GM23338 (cell line): Measurements from ENCODE around the gene ASZ1. TPM values are rescaled to one million over a fixed set of nuclear protein-coding genes. Genes with fewer than 3 reads are reported as not detected.

Experiments
- ATAC-seq: fragments of 200-7000 bp; cut with Tn5 transposase; 3 replicates; pipeline ENCODE4 v1.9.1; 2020
- DNase-seq: peaks from one replicate; pipeline ENCODE4 v3.0.0-alpha.2; 2015; ENCODE audit warnings: low spot score
- H2AFZ ChIP-seq: fragments of 200-600 bp; sonication (generic); 2 replicates; pipeline ENCODE4 v1.8.0; 2016; ENCODE audit warnings: antibody characterized with exemption, mild to moderate bottlenecking, moderate library complexity
- H3F3A ChIP-seq: fragments of 200-600 bp; sonication (generic); replicated peaks from 2 replicates; pipeline ENCODE4 v1.8.0; 2017; ENCODE audit warnings: antibody characterized with exemption, mixed run types, low read depth
- H3K27ac ChIP-seq: fragments of 200-600 bp; sonication (generic); 2 replicates; pipeline ENCODE4 v1.6.1; 2016; ENCODE audit warnings: low read depth
- H3K27me3 ChIP-seq: fragments of 200-600 bp; sonication (generic); 2 replicates; pipeline ENCODE4 v1.8.0; 2016; ENCODE audit warnings: mild to moderate bottlenecking, mixed run types, moderate library complexity; ENCODE audit not compliant: insufficient read depth
- H3K36me3 ChIP-seq: fragments of 200-600 bp; sonication (generic); 2 replicates; pipeline ENCODE4 v1.8.0; 2016; ENCODE audit warnings: mild to moderate bottlenecking; ENCODE audit not compliant: insufficient read depth
- H3K4me1 ChIP-seq: fragments of 200-600 bp; sonication (generic); 2 replicates; pipeline ENCODE4 v1.8.0; 2016; ENCODE audit warnings: mild to moderate bottlenecking, moderate library complexity; ENCODE audit not compliant: insufficient read depth
- H3K4me2 ChIP-seq: fragments of 200-600 bp; sonication (generic); 2 replicates; pipeline ENCODE4 v1.7.1; 2017; ENCODE audit warnings: mixed run types
- H3K4me3 ChIP-seq: fragments of 200-600 bp; sonication (generic); 2 replicates; pipeline ENCODE4 v1.6.1; 2016; ENCODE audit warnings: mixed run types
- H3K79me2 ChIP-seq: fragments of 200-600 bp; sonication (generic); replicated peaks from 2 replicates; pipeline ENCODE4 v1.8.0; 2017; ENCODE audit warnings: mild to moderate bottlenecking; ENCODE audit not compliant: insufficient read depth
- H3K9me2 ChIP-seq: fragments of 200-600 bp; sonication (generic); 2 replicates; pipeline ENCODE4 v1.8.0; 2017; ENCODE audit not compliant: insufficient read depth
- H4K20me1 ChIP-seq: fragments of 200-600 bp; sonication (generic); replicated peaks from 2 replicates; pipeline ENCODE4 v1.8.0; 2017; ENCODE audit warnings: mild to moderate bottlenecking; ENCODE audit not compliant: insufficient read depth
- H3K27ac Mint-ChIP-seq: 2 replicates; pipeline ENCODE4 v1.8.0; 2020; ENCODE audit warnings: inconsistent platforms, mild to moderate bottlenecking, moderate library complexity, mixed read lengths
- H3K27me3 Mint-ChIP-seq: 3 replicates; pipeline ENCODE4 v1.8.0; 2022; ENCODE audit warnings: low read depth, mild to moderate bottlenecking, moderate library complexity, mixed read lengths, inconsistent platforms; ENCODE audit not compliant: insufficient read depth, poor library complexity
- H3K36me3 Mint-ChIP-seq: 3 replicates; pipeline ENCODE4 v1.8.0; 2021; ENCODE audit warnings: low read depth, mild to moderate bottlenecking, inconsistent platforms, moderate library complexity, mixed read lengths
- H3K4me1 Mint-ChIP-seq: 3 replicates; pipeline ENCODE4 v1.8.0; 2020; ENCODE audit warnings: mild to moderate bottlenecking, inconsistent platforms, mixed read lengths
- H3K4me3 Mint-ChIP-seq: 3 replicates; pipeline ENCODE4 v1.8.0; 2021; ENCODE audit warnings: moderate library complexity, mild to moderate bottlenecking, inconsistent platforms, mixed read lengths
- H3K9me3 Mint-ChIP-seq: 3 replicates; pipeline ENCODE4 v1.8.0; 2020; ENCODE audit warnings: moderate library complexity, mild to moderate bottlenecking, inconsistent platforms, mixed read lengths
- CREB1 ChIP-seq: fragments of 250-450 bp; sonication (Bioruptor Pico); IDR thresholded peaks from 2 replicates; pipeline ENCODE4 v1.5.0; 2020; ENCODE audit warnings: low read depth, mild to moderate bottlenecking, moderate library complexity
- CTCF ChIP-seq, 2 experiments: fragments of 200-600 bp in 1 of 2; sonication (generic) in 1 of 2; conservative IDR thresholded peaks; 2 replicates each; pipeline versions ENCODE4 v1.5.1 to v1.6.1; 2016 to 2017; ENCODE audit warnings: antibody characterized with exemption in 2 of 2, low read depth in 2 of 2, mild to moderate bottlenecking in 2 of 2, moderate library complexity in 1 of 2
- ETS1 ChIP-seq: IDR thresholded peaks from 2 replicates; pipeline ENCODE4 v1.6.1; 2016; ENCODE audit warnings: antibody characterized with exemption
- EZH2 ChIP-seq: fragments of 200-600 bp; sonication (generic); IDR thresholded peaks from one replicate; pipeline ENCODE4 v1.8.0; 2017; ENCODE audit warnings: antibody characterized with exemption, mild to moderate bottlenecking, low read depth; ENCODE audit not compliant: unreplicated experiment
- EZH2phosphoT487 ChIP-seq: fragments of 200-600 bp; sonication (generic); IDR thresholded peaks from one replicate; pipeline ENCODE4 v1.8.1; 2018; ENCODE audit warnings: antibody characterized with exemption; ENCODE audit not compliant: unreplicated experiment
- JUNB ChIP-seq: IDR thresholded peaks from one replicate; pipeline ENCODE4 v1.6.1; 2016; ENCODE audit warnings: antibody characterized with exemption; ENCODE audit not compliant: unreplicated experiment
- NANOG ChIP-seq: IDR thresholded peaks from 2 replicates; pipeline ENCODE4 v1.6.1; 2016; ENCODE audit warnings: antibody characterized with exemption, borderline replicate concordance
- POLR2AphosphoS5 ChIP-seq: IDR thresholded peaks from 2 replicates; pipeline ENCODE4 v1.6.1; 2016; ENCODE audit warnings: antibody characterized with exemption, low read depth
- REST ChIP-seq: IDR thresholded peaks from one replicate; pipeline ENCODE4 v1.6.1; 2018; ENCODE audit warnings: antibody characterized with exemption; ENCODE audit not compliant: unreplicated experiment
- STAT1 ChIP-seq: IDR thresholded peaks from one replicate; pipeline ENCODE4 v1.6.1; 2016; ENCODE audit warnings: antibody characterized with exemption; ENCODE audit not compliant: unreplicated experiment
- ZNF114 ChIP-seq: fragments of 250-450 bp; sonication (Bioruptor Pico); IDR thresholded peaks from 2 replicates; pipeline ENCODE4 v1.5.0; 2020; ENCODE audit warnings: mild to moderate bottlenecking, moderate library complexity
- ZNF331 ChIP-seq: fragments of 250-450 bp; sonication (Bioruptor Pico); IDR thresholded peaks from 2 replicates; pipeline ENCODE4 v1.5.0; 2020; ENCODE audit warnings: low read depth, mild to moderate bottlenecking, moderate library complexity
- ZNF462 ChIP-seq: fragments of 250-450 bp; sonication (Bioruptor Pico); IDR thresholded peaks from 2 replicates; pipeline ENCODE4 v1.5.0; 2020; ENCODE audit warnings: mild to moderate bottlenecking, moderate library complexity
- polyA plus RNA-seq: library from polyadenylated mRNA; unstranded; fragments of >200 nt; fragmentation: Nextera tagmentation; extraction: Ambion mirVana; gene quantifications from 2 replicates; pipeline ENCODE4 v1.2.1, GENCODE V29; 2016
- total RNA-seq: library from RNA; depleted of rRNA; stranded (reverse); fragments of >200 nt; shearing (Covaris generic); gene quantifications from 2 replicates; pipeline ENCODE4 v1.2.3, GENCODE V29; 2014

ASZ1 gene
- total and polyA plus RNA-seq, 2 experiments from 2014 or later = not detected

DNA sequence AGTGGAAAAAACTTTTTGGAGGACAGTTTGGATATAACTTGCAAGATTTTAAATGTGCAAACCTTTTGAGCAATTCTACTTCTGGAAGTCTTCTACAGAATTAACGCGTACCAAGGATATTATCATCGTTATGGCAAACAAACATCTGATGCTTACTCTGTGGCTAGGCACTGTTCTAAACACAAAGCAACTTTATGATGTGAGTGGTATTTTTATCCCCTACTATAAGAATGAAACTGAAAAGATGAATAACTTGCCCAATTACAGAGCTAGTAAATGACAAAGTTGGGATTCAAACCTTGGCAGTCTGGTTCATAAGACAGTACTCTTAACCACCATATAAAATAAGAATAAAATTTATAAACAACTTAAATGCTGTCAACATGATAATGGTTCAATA is 15.8 kb downstream of the ASZ1 start:
- H3K9me2 ChIP-seq = no peaks in the 10 kb centered on the region
- H3K4me1 ChIP-seq = no peaks in the 10 kb centered on the region
- H3K4me3 Mint-ChIP-seq = no peak overlapping the region
- no peak overlapping the region for H3K27ac Mint-ChIP-seq
- no peaks in the 10 kb centered on the region for H3K79me2 ChIP-seq
- no peaks in the 10 kb centered on the region for H3K9me3 Mint-ChIP-seq
- no peaks in the 10 kb centered on the region for H3K36me3 ChIP-seq
- H3K4me3 ChIP-seq = no peak overlapping the region
- H3K4me1 Mint-ChIP-seq = peaks cover 2% of the 10 kb centered on the region; the same call in 2 of the 3 replicates
- no peak for ATAC-seq
- H2AFZ ChIP-seq = no peak overlapping the region
- no peak for DNase-seq
- no peaks in the 10 kb centered on the region for H3F3A ChIP-seq
- H3K4me2 ChIP-seq = no peak overlapping the region
- no peaks in the 10 kb centered on the region for H3K27me3 ChIP-seq
- no peak for TF ChIP-seq EZH2phosphoT487
- no peak for TF ChIP-seq REST
- TF ChIP-seq ETS1 = no peak
- TF ChIP-seq EZH2 = no peak
- no peak for TF ChIP-seq POLR2AphosphoS5
- TF ChIP-seq ZNF114 (CRISPR knock-in tag) = no peak
- TF ChIP-seq STAT1 = no peak
- no peak for TF ChIP-seq CTCF (conservative IDR thresholded peaks at IDR 0.05; ENCODE audit: low read depth in 2 of 2)
- no peak for TF ChIP-seq ZNF331 (CRISPR knock-in tag)
- TF ChIP-seq CREB1 (CRISPR knock-in tag) = no peak
- TF ChIP-seq NANOG = no peak
- TF ChIP-seq ZNF462 (CRISPR knock-in tag) = no peak
- no peak for TF ChIP-seq JUNB
- no peaks in the 10 kb centered on the region for H3K27me3 Mint-ChIP-seq
- no peaks in the 10 kb centered on the region for H3K36me3 Mint-ChIP-seq
- no peak overlapping the region for H3K27ac ChIP-seq
- no peaks in the 10 kb centered on the region for H4K20me1 ChIP-seq
